ENCODE data around the gene OR11G2.

- TF ChIP-seq EZH2 (IDR thresholded peaks at IDR 0.05; ENCODE audit: low read depth, low read length, severe bottlenecking) (no peak), EGR1 (IDR thresholded peaks at IDR 0.05; ENCODE audit: borderline replicate concordance, low read depth, low read length) (no peak), KDM1A (IDR thresholded peaks at IDR 0.05; ENCODE audit: borderline replicate concordance, low read length) (no peak), SIN3A (conservative IDR thresholded peaks at IDR 0.05 in 1 of 2, IDR thresholded peaks at IDR 0.05 in 1 of 2; ENCODE audit: low read depth in 1 of 2, low read length in 2 of 2) (no peak), JUND (IDR thresholded peaks at IDR 0.05; ENCODE audit: low read length) (no peak), BRCA1 (IDR thresholded peaks at IDR 0.05; ENCODE audit: low read depth, low read length) (no peak), HDAC6 (IDR thresholded peaks at IDR 0.05; ENCODE audit: low read depth, low read length) (no peak), CTCF (IDR thresholded peaks at IDR 0.05; ENCODE audit: control extremely low read depth in 1 of 3, insufficient read depth in 1 of 3, low read depth in 1 of 3, low read length in 3 of 3) (peak in 2 of 3 experiments; percentile 13 to 50; a peak in 2 of 4 replicates), YY1 (IDR thresholded peaks at IDR 0.05; ENCODE audit: low read depth, low read length) (no peak), TBP (IDR thresholded peaks at IDR 0.05; ENCODE audit: low read depth, low read length) (no peak)
These were observed 57.0 kb downstream of the OR11G2 start for GRCh38 chr14:20247646-20248246.
